GM19324 (cell line): ENCODE measurements around the gene CYB5D1.

Source experiments
- ATAC-seq: cut with Tn5 transposase; IDR thresholded peaks from one replicate; pipeline ENCODE4 v1.9.1; 2021; ENCODE audit warnings: mild to moderate bottlenecking, moderate library complexity; ENCODE audit not compliant: unreplicated experiment, low FRiP score

The CYB5D1 gene

DNA sequence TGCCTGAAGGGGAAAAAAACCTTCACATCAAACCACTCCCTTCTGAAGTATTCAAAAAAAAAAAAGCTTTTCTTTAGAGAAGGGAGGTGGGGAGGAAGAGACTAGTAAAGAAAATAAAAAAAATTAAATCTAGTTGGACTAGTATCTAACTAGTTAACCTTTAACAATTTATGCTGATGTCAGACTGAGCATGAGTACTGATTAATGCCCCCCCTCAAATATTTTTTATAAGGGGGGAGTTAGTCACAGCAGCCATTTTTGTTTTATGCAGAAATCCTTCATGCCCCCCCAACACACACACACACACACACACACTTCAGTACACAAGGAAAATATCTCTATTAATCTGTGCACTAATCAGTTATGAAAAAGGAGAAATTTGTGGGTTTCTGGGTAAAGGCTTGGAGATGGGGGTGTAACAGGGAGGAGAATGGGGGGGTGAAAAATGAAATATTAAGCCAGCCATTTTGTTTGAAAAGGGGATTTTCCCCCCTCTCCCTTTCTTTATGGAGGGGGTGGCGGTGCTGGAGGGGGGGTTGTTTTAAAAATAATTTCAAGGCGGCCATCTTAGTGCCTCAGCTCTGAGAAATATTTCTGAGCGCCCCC is 26.1 kb downstream of the CYB5D1 start:
- ATAC-seq, result no peak

- ATAC-seq, result no peak
Observed at GRCh38 chr17:7884581-7885366, 27.0 kb downstream of the CYB5D1 start.

GRCh38 chr17:7885367-7886226 is 27.8 kb downstream of the CYB5D1 start:
- no peak for ATAC-seq

DNA sequence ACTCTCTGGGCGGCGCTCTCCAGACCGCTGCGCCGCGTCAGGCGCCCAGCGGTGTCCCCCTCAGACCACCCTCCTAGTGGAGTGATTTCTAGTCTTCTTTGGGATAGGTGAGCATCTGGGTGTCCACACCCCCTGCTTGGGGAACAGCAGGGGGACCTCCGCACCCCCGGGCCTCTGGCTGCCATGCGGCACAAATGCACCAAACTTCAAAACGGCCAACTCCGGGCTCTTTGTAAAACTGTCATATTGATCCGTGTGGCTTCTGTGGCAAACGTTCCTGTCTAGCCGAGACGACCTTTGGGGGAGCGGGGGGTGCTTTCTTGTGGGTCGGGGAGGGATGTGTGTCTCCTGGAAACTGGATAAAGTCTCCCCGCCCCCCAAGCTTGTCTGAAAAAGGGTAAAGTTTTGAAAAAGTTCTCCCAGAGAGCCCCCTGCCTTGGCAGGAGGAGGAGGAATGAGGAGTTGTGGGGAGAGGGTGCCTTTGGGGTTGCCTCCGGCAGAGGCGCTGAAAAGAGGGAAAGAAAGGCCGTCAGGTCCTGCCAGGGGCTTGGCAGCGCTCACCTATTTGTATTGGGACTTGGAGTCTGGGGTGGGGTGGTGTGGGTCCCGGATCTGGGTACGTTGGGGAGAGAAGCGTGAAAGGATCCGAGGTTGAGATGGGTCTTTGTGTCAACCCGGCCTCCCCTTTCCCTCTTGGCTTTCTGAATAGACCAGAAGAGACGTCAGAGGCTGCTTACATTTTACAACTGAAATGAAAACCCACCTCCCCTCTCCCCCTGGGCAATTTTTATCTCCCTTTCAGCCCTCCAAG is 28.6 kb downstream of the CYB5D1 start:
- ATAC-seq, result no peak

GRCh38 chr17:7887038-7887481 is 29.3 kb downstream of the CYB5D1 start:
- no peak for ATAC-seq

DNA sequence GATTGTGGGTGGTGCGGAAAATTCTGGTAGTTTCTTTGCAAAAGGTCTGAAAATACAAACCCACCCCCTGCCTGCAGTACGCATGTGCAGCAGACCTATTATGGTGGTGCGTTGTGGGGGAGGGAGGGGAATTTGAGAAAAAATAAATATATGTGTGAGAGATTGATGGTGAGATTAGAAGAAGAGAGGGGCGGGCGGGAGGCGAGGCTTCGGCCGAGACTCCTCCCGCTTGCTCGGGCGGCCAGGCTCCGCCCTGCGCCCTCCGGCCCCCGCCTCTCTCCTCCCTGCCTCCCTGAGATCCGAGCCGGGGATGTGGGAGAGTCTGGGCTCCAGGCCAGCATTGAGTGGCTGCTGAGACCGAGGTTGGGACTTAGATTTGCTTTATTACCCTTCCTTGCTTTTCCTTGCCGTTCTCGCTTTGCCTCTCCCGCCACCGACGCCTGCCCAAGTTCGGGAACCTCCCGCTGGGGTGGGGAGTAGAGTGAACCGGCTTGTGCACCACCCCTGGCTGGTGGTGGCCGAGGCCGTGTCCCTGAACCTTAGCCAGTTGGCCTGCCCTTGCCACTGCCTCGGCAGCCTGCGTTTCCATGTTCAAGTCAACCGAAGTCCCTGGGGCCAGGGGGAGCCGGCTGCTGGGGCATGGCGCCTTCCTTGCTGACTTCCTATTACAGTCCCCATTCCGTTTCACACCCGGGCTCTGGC is 29.8 kb downstream of the CYB5D1 start:
- peak; percentile 59 for ATAC-seq

DNA sequence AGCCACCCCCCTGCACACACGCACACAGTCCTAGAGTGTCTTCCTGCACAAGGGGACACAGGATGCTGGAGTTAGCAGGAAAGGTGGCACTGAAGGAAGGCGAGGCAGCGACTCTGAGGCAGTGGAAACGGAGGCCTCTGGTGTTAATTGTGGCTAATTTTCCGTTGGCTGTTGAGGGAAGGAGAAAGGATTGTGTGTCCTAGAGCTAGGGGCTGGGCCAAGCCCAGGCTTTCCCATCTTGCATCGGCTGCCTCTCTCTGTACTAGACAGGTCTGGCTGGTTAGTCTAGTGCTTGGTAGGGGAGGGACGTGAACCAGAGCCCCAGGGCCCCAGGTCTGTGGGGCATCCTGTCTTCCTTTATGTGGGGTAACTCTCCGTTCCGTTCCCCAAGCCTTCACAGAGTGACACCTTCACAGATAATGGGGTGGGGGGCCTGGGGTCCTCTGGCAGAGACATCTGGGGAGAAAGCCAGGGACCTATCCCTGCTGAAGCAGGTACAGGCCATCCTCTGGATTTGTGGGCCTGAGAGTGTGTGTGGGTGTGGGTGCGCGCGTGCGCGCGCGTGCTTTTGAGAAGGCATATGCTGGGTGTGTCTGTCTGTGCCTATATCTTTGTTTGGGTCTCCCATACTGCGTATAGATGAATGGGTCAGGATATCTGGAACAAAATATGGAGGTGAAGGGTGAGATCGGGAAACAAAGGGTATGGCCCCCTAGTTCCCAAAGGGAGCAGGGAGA is 30.5 kb downstream of the CYB5D1 start, which contains the start of gene CHD3:
Gene CHD3, plus strand, starts transcription at position 606 of the 737 bp plus-strand sequence. CDS start 212 bp downstream, outside the sequence.
- no peak for ATAC-seq

DNA sequence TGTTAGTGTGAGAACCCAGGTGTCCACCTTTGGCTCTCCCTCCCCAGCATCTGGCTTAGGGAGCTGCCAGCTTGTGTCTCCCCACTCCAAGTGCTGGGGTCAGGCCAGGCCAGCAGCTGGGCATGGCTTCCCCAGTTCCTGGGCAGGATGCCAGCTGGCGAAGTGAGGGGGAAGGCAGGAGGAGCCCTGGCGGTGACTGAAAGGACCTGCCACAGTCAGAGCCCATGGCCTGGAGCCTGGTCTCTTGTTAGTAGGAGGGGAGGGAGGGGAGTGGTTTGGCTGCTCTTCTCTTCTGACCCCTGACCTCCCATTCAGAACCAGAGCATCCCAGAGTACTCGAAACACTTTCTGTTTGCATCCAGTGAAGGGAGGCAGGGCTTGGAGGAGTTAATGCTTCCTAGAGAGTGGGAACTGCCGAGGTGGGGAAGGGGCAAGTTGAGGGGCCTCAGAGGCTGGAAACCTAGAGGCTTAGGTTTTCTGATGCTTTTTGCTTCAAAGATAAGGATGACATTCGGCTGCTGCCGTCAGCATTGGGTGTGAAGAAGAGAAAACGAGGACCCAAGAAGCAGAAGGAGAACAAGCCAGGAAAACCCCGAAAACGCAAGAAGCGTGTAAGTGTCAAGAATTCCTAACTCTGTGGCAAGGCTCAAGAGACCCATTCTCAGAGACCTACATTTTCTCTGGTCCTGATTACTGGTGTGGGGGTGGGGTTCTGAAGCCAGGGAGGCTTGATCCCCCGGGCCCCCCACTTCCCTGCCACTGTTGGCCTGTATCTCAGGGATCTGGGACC is 31.6 kb downstream of the CYB5D1 start:
- no peak for ATAC-seq

DNA sequence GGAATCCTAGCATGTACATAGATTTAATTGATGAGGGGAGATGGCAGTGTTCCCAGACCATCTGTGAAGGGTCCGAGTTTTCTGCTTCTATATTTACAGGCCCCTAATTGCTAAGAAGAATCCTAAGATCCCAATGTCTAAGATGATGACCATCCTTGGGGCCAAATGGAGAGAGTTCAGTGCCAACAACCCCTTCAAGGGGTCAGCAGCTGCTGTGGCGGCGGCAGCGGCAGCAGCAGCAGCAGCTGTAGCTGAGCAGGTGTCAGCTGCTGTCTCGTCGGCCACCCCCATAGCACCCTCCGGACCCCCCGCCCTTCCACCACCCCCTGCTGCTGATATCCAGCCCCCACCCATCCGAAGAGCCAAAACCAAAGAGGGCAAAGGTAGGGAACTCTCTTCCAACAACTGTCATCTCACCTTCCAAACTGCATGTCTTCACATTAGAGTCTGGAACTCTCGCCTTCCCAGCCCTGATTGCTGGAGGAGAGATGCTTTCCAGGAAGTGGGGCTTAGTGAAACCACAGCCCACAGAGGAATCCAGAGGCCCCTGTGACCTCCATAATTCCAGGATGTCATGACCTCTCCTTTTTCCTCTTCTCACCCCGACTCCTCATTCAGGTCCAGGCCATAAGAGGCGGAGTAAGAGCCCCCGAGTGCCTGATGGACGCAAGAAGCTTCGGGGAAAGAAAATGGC is 35.5 kb downstream of the CYB5D1 start:
- no peak for ATAC-seq

GRCh38 chr17:7894226-7894625 is 36.4 kb downstream of the CYB5D1 start:
- ATAC-seq, result no peak

DNA sequence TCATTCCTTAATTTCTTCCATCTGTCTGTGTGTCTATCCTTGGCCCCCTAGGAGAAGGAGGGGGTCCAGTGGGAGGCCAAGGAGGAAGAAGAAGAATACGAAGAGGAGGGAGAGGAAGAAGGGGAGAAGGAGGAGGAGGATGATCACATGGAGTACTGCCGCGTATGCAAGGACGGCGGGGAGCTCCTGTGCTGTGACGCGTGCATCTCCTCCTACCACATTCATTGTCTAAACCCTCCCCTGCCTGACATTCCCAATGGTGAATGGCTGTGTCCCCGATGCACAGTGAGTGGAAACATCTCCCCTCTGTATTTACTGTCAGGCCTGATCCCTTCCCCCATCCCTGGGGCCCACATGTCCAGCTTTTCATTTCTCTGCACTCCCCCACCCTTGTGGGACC is 37.1 kb downstream of the CYB5D1 start:
- no peak for ATAC-seq

DNA sequence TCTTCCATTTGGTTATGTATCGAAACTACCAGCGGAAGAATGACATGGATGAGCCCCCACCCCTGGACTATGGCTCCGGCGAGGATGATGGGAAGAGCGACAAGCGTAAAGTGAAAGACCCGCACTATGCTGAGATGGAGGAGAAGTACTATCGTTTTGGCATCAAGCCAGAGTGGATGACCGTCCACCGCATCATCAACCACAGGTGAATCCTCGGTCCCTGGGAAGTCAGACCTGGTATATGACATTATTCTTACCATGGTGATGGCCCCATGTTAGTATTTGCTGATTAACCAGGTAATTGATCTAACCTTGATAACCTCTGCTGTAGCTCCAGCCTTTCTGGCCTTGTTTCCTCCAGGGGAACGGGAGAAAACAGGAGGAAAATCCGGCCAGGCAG is 39.3 kb downstream of the CYB5D1 start:
- ATAC-seq, result no peak

- no peak for ATAC-seq
Observed at GRCh38 chr17:7897773-7898172, 40.0 kb downstream of the CYB5D1 start.

GRCh38 chr17:7903154-7904103 is 45.6 kb downstream of the CYB5D1 start:
- no peak for ATAC-seq

GRCh38 chr17:7909089-7909488 is 51.3 kb downstream of the CYB5D1 start:
- ATAC-seq, result no peak

GRCh38 chr17:7910281-7910680 is 52.5 kb downstream of the CYB5D1 start:
- no peak for ATAC-seq

DNA sequence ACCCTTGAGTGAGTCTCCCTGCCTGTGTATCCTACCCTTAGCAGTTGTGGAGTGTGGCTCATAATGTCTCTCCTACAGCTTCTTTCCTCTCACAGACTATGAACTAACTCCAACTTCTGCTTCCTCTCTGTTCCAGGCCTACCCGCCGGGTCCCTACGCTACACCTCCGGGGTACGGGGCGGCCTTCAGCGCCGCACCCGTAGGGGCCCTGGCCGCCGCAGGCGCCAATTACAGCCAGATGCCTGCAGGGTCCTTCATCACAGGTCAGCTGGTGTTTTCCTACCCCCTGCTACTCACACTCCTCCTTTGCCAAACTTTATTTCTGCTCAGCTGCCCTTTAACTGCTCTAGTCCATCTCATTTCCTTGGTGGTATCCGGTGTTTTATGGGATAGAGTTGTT is 52.9 kb downstream of the CYB5D1 start:
- ATAC-seq, result no peak
